Spleen (tissue), 11 donors: ENCODE results near the gene NCAN. TPM values are rescaled to one million over a fixed set of nuclear protein-coding genes. Genes with fewer than 3 reads are reported as not detected.

ENCODE experiments used
- DNase-seq: peaks from one replicate; pipeline ENCODE4 v3.0.0-alpha.2; 2020
- H3K27ac ChIP-seq, 8 donors: fragments of 200-600 bp; sonication (generic) in 7 of 8; 1 replicate in 4 of 8; 2 replicates in 4 of 8; pipeline versions ENCODE4 v1.5.0 to v1.8.0; 2016 to 2021; ENCODE audit warnings: inconsistent platforms in 4 of 8, mild to moderate bottlenecking in 4 of 8, moderate library complexity in 1 of 8
- H3K27me3 ChIP-seq, 7 donors: fragments of 200-600 bp; sonication (generic) in 6 of 7; replicated peaks in 1 of 7; 1 replicate in 4 of 7; 2 replicates in 3 of 7; pipeline versions ENCODE4 v1.5.0 to v1.8.0; 2016 to 2021; ENCODE audit warnings: inconsistent platforms in 3 of 7, mild to moderate bottlenecking in 1 of 7
- H3K36me3 ChIP-seq, 6 donors: fragments of 200-600 bp; sonication (generic) in 5 of 6; 1 replicate in 4 of 6; 2 replicates in 2 of 6; pipeline versions ENCODE4 v1.5.0 to v1.8.0; 2016 to 2021; ENCODE audit warnings: inconsistent platforms in 2 of 6
- H3K4me1 ChIP-seq, 6 donors: fragments of 200-600 bp; sonication (generic) in 5 of 6; 1 replicate in 3 of 6; 2 replicates in 3 of 6; pipeline versions ENCODE4 v1.5.0 to v1.8.0; 2016 to 2021; ENCODE audit warnings: inconsistent platforms in 3 of 6
- H3K4me3 ChIP-seq, 8 donors: fragments of 200-600 bp; sonication (generic) in 7 of 8; 1 replicate in 4 of 8; 2 replicates in 4 of 8; pipeline versions ENCODE4 v1.5.0 to v1.8.0; 2016 to 2021; ENCODE audit warnings: inconsistent platforms in 4 of 8, mild to moderate bottlenecking in 4 of 8, moderate library complexity in 2 of 8
- H3K9me3 ChIP-seq, 8 donors: fragments of 200-600 bp; sonication (generic) in 7 of 8; 1 replicate in 4 of 8; 2 replicates in 4 of 8; pipeline versions ENCODE4 v1.5.0 to v1.8.0; 2016 to 2021; ENCODE audit warnings: inconsistent platforms in 4 of 8
- POLR2A ChIP-seq, 3 donors: fragments of 450-650 bp; IDR thresholded peaks; one replicate each; pipeline ENCODE4 v1.5.1; 2017; ENCODE audit warnings: antibody characterized with exemption in 3 of 3, mild to moderate bottlenecking in 1 of 3
- POLR2AphosphoS5 ChIP-seq, 3 donors: sonication (generic); formaldehyde crosslinking; IDR thresholded peaks; one replicate each; pipeline ENCODE4 v1.5.1; 2017; ENCODE audit warnings: antibody characterized with exemption in 3 of 3
- WGBS, 5 donors: extraction: QIAGEN DNeasy Blood & Tissue Kit in 3 of 5; methylation state at CpG; one replicate each; pipeline versions ENCODE4 v1.1.5 to v1.1.7; 2013 to 2018; 5-methylcytosine and 5-hydroxymethylcytosine counted together
- intact Hi-C: fragments of 100-400 bp; cut with DNase I; formaldehyde crosslinking; loops from one replicate; pipeline ENCODE4 v1.15.0; 2023; ENCODE audit warnings: low total_unique reads
- polyA plus RNA-seq, 3 donors: library from polyadenylated mRNA; stranded (reverse); fragments of 200-250 nt; gene quantifications; one replicate each; pipeline ENCODE4 v1.2.1, GENCODE V29; 2013
- total RNA-seq, 7 donors: library from RNA; depleted of rRNA in 3 of 7; stranded (reverse); fragments of >200 nt in 3 of 7; fragmentation: NEBNext Ultra II Directional in 4 of 7; extraction: Animal tissue kit (Norgen Biotek cat#: 25700) in 4 of 7; gene quantifications; one replicate each; pipeline versions ENCODE4 v1.1.0 to v1.2.1, GENCODE V29; 2016 to 2021
- TF ChIP-seq, protein P1 (sequence below), 11 experiments: fragments of 200-600 bp in 7 of 11; fragments of 450-650 bp in 4 of 11; sonication (generic) in 4 of 11; IDR thresholded peaks in 8 of 11; conservative IDR thresholded peaks in 3 of 11; 1 replicate in 7 of 11; 2 replicates in 4 of 11; pipeline versions ENCODE4 v1.4.0 to v1.8.0; 2016 to 2021; ENCODE audit warnings: antibody characterized with exemption in 11 of 11, inconsistent platforms in 4 of 11, mild to moderate bottlenecking in 1 of 11
- donor health status: healthy with polysubstance abuse.
- donor health status: DM: no; HTN: no; CAD: no; lungs with moderate emphysema.
- donor health status: DM: no; HTN: no; CAD: no.
- donor health status: Bipolar disorder and iron deficiency.
- donor health status: healthy.
- donor health status: DM: no; HTN: no; CAD: no.
- donor health status: DM: yes; HTN: yes; CAD: no.

Gene NCAN
- total and polyA plus RNA-seq, 10 donors = 0.17 TPM; not detected in 9

DNA sequence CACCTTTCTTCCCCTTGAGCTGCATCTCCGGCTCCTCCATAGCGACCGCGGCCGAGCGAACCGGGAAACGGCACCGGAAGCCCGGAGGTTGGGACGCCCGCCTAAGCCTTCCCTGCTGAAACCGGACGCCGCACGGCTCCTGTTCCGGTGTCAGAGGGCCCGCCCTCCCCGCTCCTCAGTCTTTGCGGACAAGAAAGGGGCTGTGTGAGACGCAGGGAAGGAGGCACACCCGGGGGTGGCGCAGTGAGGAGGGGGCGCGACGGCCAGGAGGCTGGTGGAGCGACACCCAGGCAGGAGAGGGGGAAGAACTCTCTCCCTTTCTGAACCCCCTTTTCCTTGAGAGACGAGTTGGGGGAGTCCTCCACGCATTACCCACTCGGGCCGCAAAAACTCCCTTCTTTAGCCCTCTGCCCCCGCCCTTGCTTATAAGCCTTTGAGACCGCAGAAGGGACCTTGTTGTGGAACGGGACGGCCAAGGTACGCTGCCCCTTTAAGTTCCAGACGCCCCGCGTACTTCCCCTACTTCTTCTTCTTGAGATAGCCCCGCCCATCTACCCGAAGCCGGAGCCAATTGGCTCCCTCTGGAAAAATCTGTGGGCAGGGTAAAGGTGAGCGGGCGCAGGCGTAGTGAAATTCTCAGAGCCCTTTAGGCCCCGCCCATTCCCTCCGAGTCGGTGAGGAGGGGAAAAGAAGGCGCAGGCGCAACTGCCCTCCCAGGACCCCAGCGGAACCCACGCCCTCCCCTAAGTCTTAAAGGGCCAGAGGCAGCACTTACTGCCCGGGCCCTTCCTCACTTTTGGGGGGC is 19.5 kb upstream of the NCAN start, which contains the start of the genes BORCS8 and RFXANK:
Gene BORCS8, minus strand, starts transcription at position 75 of the 805 bp plus-strand sequence. Its CDS starts 35 bp downstream, at position 40.
Gene RFXANK, plus strand, starts transcription at position 181 of the 805 bp plus-strand sequence. CDS start 1,689 bp downstream, outside the sequence.
- H3K4me1 ChIP-seq = peaks cover 31 to 86% (median 66%) of the 10 kb centered on the region in 6 donors
- 0 to 1% (median 0%) methylated on average over 42 to 53 of the region's 53 CpGs for WGBS, 5 donors

DNA sequence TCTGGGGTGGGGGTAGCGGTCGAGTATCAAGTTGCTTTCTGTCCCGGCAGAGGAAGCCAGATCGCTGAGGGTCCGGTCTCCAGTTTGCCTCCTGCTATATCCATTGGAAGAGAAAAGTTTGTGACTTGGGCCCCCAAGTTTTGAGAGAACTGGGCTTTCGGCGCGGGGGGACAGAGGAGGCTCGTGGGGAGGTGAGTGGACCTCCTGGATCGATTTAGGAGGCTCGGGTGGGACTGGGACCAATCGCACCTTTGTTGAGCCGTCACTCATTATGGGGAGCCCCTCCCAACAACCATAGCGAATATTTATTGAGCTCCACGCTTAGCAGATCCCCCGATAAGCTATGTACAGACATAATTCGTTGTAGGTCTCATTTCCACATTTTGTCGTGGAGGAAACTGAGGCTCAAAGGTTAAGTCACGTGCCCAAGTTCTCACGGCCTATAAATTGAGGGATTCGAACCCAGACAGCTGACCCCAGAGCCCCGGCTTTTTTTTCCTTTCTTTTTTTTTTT is 18.8 kb upstream of the NCAN start:
- Histone ChIP-seq H3K4me1 (peaks cover 31 to 79% (median 62%) of the 10 kb centered on the region in 6 donors), H3K27ac (peak overlapping the region; percentile 99 to 100 (median 100)), H3K36me3 (peaks cover 3 to 60% (median 16%) of the 10 kb centered on the region in 6 donors), H3K9me3 (no peaks in the 10 kb centered on the region), H3K4me3 (peak overlapping the region; percentile 54 to 99 (median 92)), H3K27me3 (no peaks in the 10 kb centered on the region)
- intact Hi-C loops = no loop called here
- TF ChIP-seq POLR2A (IDR thresholded peaks at IDR 0.05) = no peak
- TF ChIP-seq, protein P1, sequence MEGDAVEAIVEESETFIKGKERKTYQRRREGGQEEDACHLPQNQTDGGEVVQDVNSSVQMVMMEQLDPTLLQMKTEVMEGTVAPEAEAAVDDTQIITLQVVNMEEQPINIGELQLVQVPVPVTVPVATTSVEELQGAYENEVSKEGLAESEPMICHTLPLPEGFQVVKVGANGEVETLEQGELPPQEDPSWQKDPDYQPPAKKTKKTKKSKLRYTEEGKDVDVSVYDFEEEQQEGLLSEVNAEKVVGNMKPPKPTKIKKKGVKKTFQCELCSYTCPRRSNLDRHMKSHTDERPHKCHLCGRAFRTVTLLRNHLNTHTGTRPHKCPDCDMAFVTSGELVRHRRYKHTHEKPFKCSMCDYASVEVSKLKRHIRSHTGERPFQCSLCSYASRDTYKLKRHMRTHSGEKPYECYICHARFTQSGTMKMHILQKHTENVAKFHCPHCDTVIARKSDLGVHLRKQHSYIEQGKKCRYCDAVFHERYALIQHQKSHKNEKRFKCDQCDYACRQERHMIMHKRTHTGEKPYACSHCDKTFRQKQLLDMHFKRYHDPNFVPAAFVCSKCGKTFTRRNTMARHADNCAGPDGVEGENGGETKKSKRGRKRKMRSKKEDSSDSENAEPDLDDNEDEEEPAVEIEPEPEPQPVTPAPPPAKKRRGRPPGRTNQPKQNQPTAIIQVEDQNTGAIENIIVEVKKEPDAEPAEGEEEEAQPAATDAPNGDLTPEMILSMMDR (IDR thresholded peaks at IDR 0.05 in 8 of 11, conservative IDR thresholded peaks at IDR 0.05 in 3 of 11) = no peak
- TF ChIP-seq POLR2AphosphoS5 (IDR thresholded peaks at IDR 0.05) = no peak
- DNase-seq = no peak
- WGBS, 5 donors = 0 to 1% (median 1%) methylated on average over 22 of the region's 22 CpGs

More for the DNA sequence above, 19.5 kb upstream of the NCAN start, which contains the start of the genes BORCS8 and RFXANK:
- Histone ChIP-seq H3K4me3 (peak within 1 kb of the TSS; percentile 84 to 99 (median 96)), H3K27ac (peak within 1 kb of the TSS; percentile 99 to 100 (median 100)), H3K27me3 (no peaks in the 10 kb centered on the region), H3K36me3 (peaks cover 2 to 54% (median 10%) of the 10 kb centered on the region in 6 donors), H3K9me3 (no peaks in the 10 kb centered on the region)
- peak; percentile 99 for DNase-seq
- TF ChIP-seq, protein P1 (IDR thresholded peaks at IDR 0.05 in 8 of 11, conservative IDR thresholded peaks at IDR 0.05 in 3 of 11) = peak in 2 of 11 experiments; percentile 11 to 14
- TF ChIP-seq POLR2AphosphoS5 (IDR thresholded peaks at IDR 0.05) = peak; percentile 86 to 94 (median 88)
- TF ChIP-seq POLR2A (IDR thresholded peaks at IDR 0.05) = peak; percentile 2 to 93 (median 75)
- intact Hi-C loops = no loop called here

DNA sequence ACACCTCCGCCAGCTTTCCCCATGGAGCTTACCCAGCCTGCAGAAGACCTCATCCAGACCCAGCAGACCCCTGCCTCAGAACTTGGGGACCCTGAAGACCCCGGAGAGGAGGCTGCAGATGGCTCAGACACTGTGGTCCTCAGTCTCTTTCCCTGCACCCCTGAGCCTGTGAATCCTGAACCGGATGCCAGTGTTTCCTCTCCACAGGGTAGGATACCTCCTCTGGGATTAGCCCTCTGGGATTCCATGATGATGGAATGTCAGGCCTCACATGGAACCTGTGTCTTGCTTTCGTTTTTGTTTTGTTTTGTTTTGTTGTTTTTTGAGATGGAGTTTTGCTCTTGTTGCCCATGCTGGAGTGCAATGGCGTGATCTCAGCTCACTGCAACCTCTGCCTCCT is 17.8 kb upstream of the NCAN start:
- Histone ChIP-seq H3K9me3 (no peaks in the 10 kb centered on the region), H3K27ac (peak overlapping the region in 5 of 8 donors; percentile 99 to 100 (median 100)), H3K4me3 (peak overlapping the region in 4 of 8 donors; percentile 84 to 99 (median 88)), H3K27me3 (no peaks in the 10 kb centered on the region), H3K4me1 (peaks cover 31 to 70% (median 53%) of the 10 kb centered on the region in 6 donors), H3K36me3 (peaks cover 3 to 61% (median 25%) of the 10 kb centered on the region in 6 donors)
- intact Hi-C loops = no loop called here
- DNase-seq = no peak
- 73 to 87% (median 83%) methylated on average over 5 of the region's 5 CpGs for WGBS, 5 donors
- no peak for TF ChIP-seq POLR2A (IDR thresholded peaks at IDR 0.05)
- TF ChIP-seq POLR2AphosphoS5 (IDR thresholded peaks at IDR 0.05) = no peak
- TF ChIP-seq, protein P1 (IDR thresholded peaks at IDR 0.05 in 8 of 11, conservative IDR thresholded peaks at IDR 0.05 in 3 of 11) = no peak
